Measurements from ENCODE around the gene SMURF2. TPM values are rescaled to one million over a fixed set of nuclear protein-coding genes. Genes with fewer than 3 reads are reported as not detected.

Gene SMURF2
- total RNA-seq, 2 donors from 2014 or later: 30.5 to 39.8 TPM

GRCh38 chr17:64497565-64498035 is 164.5 kb downstream of the SMURF2 start:
- Histone ChIP-seq H3K4me3 (peak overlapping the region; percentile 82), H3K36me3 (peaks cover 41% of the 10 kb centered on the region), H3K27me3 (replicated peaks; ENCODE audit: insufficient read depth) (no peaks in the 10 kb centered on the region), H3K9me3 (no peaks in the 10 kb centered on the region), H3K27ac (peak overlapping the region; percentile 50 to 82), H3K4me1 (ENCODE audit: control insufficient read depth in 1 of 2, low read depth in 2 of 2) (peaks cover 28 to 68% of the 10 kb centered on the region in 2 donors)
- TF ChIP-seq CTCF (IDR thresholded peaks at IDR 0.05): no peak
- no peak for ATAC-seq (ENCODE audit: insufficient number of reproducible peaks, low FRiP score, low read depth)
- no peak for DNase-seq (ENCODE audit: low spot score)

GRCh38 chr17:64496786-64497564 is 165.1 kb downstream of the SMURF2 start, which contains the start of gene POLG2:
TSS of gene POLG2 (minus strand) at chr17:64497054. CDS start at chr17:64496968, 86 bp downstream.
- H3K4me1 ChIP-seq (ENCODE audit: control insufficient read depth in 1 of 2, low read depth in 2 of 2): peaks cover 23 to 61% of the 10 kb centered on the region in 2 donors
- peak; percentile 36 for TF ChIP-seq CTCF (IDR thresholded peaks at IDR 0.05)
- peak within 1 kb of the TSS; percentile 50 to 82 for H3K27ac ChIP-seq
- peaks cover 35% of the 10 kb centered on the region for H3K36me3 ChIP-seq
- no peaks in the 10 kb centered on the region for H3K27me3 ChIP-seq (replicated peaks; ENCODE audit: insufficient read depth)
- peak; percentile 46 for ATAC-seq (ENCODE audit: insufficient number of reproducible peaks, low FRiP score, low read depth)
- DNase-seq (ENCODE audit: low spot score): peak; percentile 74
- H3K9me3 ChIP-seq: no peaks in the 10 kb centered on the region
- H3K4me3 ChIP-seq: peak within 1 kb of the TSS; percentile 82

GRCh38 chr17:64496348-64496785 is 165.7 kb downstream of the SMURF2 start:
- DNase-seq (ENCODE audit: low spot score) (no peak), ATAC-seq (ENCODE audit: insufficient number of reproducible peaks, low FRiP score, low read depth) (no peak)
- Histone ChIP-seq H3K27me3 (replicated peaks; ENCODE audit: insufficient read depth) (no peaks in the 10 kb centered on the region), H3K4me1 (ENCODE audit: control insufficient read depth in 1 of 2, low read depth in 2 of 2) (peaks cover 20 to 55% of the 10 kb centered on the region in 2 donors), H3K27ac (peak overlapping the region; percentile 50 to 82), H3K9me3 (no peaks in the 10 kb centered on the region), H3K4me3 (peak overlapping the region; percentile 82), H3K36me3 (peaks cover 29% of the 10 kb centered on the region)
- no peak for TF ChIP-seq CTCF (IDR thresholded peaks at IDR 0.05)

Other genes starting within 250 kb of the SMURF2 start
- gene MILR1, start 213.2 kb downstream of the SMURF2 start, total RNA-seq: 10 to 100 TPM; 10.0 to 28.8 TPM
- 10 to 100 TPM in 1 of 2 donors, 1 to 10 TPM in 1; 3.2 to 22.1 TPM for gene POLG2, start 165.3 kb downstream of the SMURF2 start, total RNA-seq
- gene DDX5, start 156.0 kb downstream of the SMURF2 start, total RNA-seq: 1,000 to 10,000 TPM in 1 of 2 donors, 100 to 1,000 TPM in 1; 889 to 3,042 TPM
- gene CEP95, start 155.3 kb downstream of the SMURF2 start, total RNA-seq: 10 to 100 TPM; 39.2 to 65.1 TPM